Sigmoid colon (tissue), 7 donors: Measurements from ENCODE around the gene FANCC. TPM values are rescaled to one million over a fixed set of nuclear protein-coding genes. Genes with fewer than 3 reads are reported as not detected.

Experiments used
- DNase-seq: peaks from one replicate; pipeline ENCODE4 v3.0.0-alpha.2; 2019
- H3K27ac ChIP-seq, 4 donors: fragments of 200-600 bp; sonication (generic); one replicate each; pipeline ENCODE4 v1.5.1; 2016 to 2019; ENCODE audit warnings: mild to moderate bottlenecking in 1 of 4
- H3K27me3 ChIP-seq, 3 donors: fragments of 200-600 bp; sonication (generic); one replicate each; pipeline ENCODE4 v1.5.1; 2019; ENCODE audit warnings: mild to moderate bottlenecking in 1 of 3
- H3K36me3 ChIP-seq, 4 donors: fragments of 200-600 bp; sonication (generic); one replicate each; pipeline ENCODE4 v1.5.1; 2016 to 2019
- H3K4me1 ChIP-seq, 4 donors: fragments of 200-600 bp; sonication (generic); one replicate each; pipeline ENCODE4 v1.5.1; 2017 to 2019
- H3K4me3 ChIP-seq, 4 donors: fragments of 200-600 bp; sonication (generic); one replicate each; pipeline ENCODE4 v1.5.1; 2017 to 2019; ENCODE audit warnings: mild to moderate bottlenecking in 2 of 4, moderate library complexity in 1 of 4
- H3K9me3 ChIP-seq, 4 donors: fragments of 200-600 bp in 3 of 4; sonication (generic) in 3 of 4; one replicate each; pipeline versions ENCODE4 v1.5.1 to v1.6.1; 2013 to 2019
- EP300 ChIP-seq, 4 donors: sonication (generic); formaldehyde crosslinking; IDR thresholded peaks; one replicate each; pipeline ENCODE4 v1.6.1; 2017; ENCODE audit warnings: antibody characterized with exemption in 4 of 4
- POLR2A ChIP-seq, 2 donors: fragments of 450-650 bp; IDR thresholded peaks; one replicate each; pipeline ENCODE4 v1.6.1; 2016; ENCODE audit warnings: antibody characterized with exemption in 2 of 2, mild to moderate bottlenecking in 2 of 2, moderate library complexity in 2 of 2
- POLR2AphosphoS5 ChIP-seq, 4 donors: sonication (generic); formaldehyde crosslinking; IDR thresholded peaks; one replicate each; pipeline ENCODE4 v1.6.1; 2017; ENCODE audit warnings: antibody characterized with exemption in 4 of 4
- WGBS, 2 donors: extraction: QIAGEN DNeasy Blood & Tissue Kit; methylation state at CpG; one replicate each; pipeline ENCODE4 v1.1.7; 2013; 5-methylcytosine and 5-hydroxymethylcytosine counted together
- intact Hi-C: fragments of 100-400 bp; cut with DNase I; formaldehyde crosslinking; loops from one replicate; pipeline ENCODE4 v1.15.1; 2023
- polyA plus RNA-seq, 3 donors: library from polyadenylated mRNA; stranded (reverse); fragments of 200-250 nt; gene quantifications; one replicate each; pipeline ENCODE4 v1.2.3, GENCODE V29; 2013
- total RNA-seq, 4 donors: library from RNA; depleted of rRNA; stranded (reverse); fragments of >200 nt; gene quantifications; one replicate each; pipeline ENCODE4 v1.1.0, GENCODE V29; 2016
- TF ChIP-seq, protein P1 (sequence below), 4 experiments: fragments of 450-650 bp in 3 of 4; fragments of 200-600 bp in 1 of 4; IDR thresholded peaks; one replicate each; pipeline ENCODE4 v1.5.1; 2016 to 2019; ENCODE audit warnings: antibody characterized with exemption in 4 of 4, mild to moderate bottlenecking in 3 of 4, moderate library complexity in 2 of 4
- donor health status: healthy with polysubstance abuse.
- donor health status: Bipolar disorder and iron deficiency.
- donor health status: healthy.

FANCC gene
- total and polyA plus RNA-seq, 7 donors, result 2.4 to 10.6 (median 5.3) TPM

DNA sequence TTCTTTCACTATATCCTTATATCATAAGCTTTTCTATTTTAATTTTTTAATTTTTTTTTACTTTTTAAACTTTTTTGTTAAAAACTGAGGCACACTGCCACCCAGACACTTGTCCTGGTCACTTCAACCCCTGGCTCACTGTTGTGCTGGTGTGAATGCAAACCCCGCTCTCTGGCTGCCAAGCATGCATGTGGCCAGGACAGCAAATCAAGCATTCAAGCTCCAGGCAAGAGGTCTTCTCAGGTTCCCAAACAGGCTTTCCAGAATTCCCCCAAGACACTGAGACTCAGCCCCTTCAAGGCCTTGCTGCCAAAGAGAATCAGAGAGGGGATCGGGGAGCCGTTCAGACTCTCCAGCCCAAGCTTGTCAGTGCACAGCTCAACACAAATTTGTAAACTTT, 139.9 kb downstream of the FANCC start:
- intact Hi-C loops, result no loop called here
- TF ChIP-seq, protein P1, sequence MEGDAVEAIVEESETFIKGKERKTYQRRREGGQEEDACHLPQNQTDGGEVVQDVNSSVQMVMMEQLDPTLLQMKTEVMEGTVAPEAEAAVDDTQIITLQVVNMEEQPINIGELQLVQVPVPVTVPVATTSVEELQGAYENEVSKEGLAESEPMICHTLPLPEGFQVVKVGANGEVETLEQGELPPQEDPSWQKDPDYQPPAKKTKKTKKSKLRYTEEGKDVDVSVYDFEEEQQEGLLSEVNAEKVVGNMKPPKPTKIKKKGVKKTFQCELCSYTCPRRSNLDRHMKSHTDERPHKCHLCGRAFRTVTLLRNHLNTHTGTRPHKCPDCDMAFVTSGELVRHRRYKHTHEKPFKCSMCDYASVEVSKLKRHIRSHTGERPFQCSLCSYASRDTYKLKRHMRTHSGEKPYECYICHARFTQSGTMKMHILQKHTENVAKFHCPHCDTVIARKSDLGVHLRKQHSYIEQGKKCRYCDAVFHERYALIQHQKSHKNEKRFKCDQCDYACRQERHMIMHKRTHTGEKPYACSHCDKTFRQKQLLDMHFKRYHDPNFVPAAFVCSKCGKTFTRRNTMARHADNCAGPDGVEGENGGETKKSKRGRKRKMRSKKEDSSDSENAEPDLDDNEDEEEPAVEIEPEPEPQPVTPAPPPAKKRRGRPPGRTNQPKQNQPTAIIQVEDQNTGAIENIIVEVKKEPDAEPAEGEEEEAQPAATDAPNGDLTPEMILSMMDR (IDR thresholded peaks at IDR 0.05), result no peak
- TF ChIP-seq EP300 (IDR thresholded peaks at IDR 0.05) (no peak), POLR2AphosphoS5 (IDR thresholded peaks at IDR 0.05) (no peak), POLR2A (IDR thresholded peaks at IDR 0.05) (no peak)
- Histone ChIP-seq H3K4me1 (no peaks in the 10 kb centered on the region), H3K9me3 (no peaks in the 10 kb centered on the region), H3K27me3 (no peaks in the 10 kb centered on the region), H3K36me3 (no peaks in the 10 kb centered on the region), H3K27ac (no peak overlapping the region), H3K4me3 (no peak overlapping the region)
- 93 to 97% methylated on average over 3 of the region's 3 CpGs for WGBS, 2 donors
- DNase-seq, result no peak

DNA sequence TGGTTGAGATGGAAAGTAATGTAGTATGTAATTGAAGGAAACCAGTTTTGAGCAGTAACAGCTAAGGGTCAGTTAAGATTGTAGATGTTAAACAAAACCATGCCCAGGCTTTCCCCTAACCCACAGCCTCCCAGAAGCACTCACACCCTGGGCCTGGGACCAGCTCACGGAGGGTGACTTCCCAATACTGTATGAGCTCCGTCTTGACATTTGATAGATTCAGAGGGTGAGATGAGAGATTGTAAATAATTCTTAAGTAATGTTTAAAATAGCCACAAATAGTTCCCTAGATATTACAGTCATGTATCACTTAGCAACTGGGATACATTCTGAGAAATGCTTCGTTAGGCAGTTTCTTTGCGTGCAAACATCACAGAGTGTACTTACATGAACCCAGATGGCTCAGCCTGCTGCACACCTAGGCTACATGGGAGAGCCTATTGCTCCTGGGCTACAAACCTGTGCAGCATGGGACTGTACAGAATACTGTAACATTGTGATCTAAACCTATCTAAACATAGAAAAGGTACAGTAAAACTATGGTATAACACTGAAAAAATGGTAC, 140.7 kb downstream of the FANCC start:
- no peak overlapping the region for H3K4me3 ChIP-seq
- TF ChIP-seq POLR2AphosphoS5 (IDR thresholded peaks at IDR 0.05) (no peak), POLR2A (IDR thresholded peaks at IDR 0.05) (no peak), EP300 (IDR thresholded peaks at IDR 0.05) (no peak)
- TF ChIP-seq, protein P1 (IDR thresholded peaks at IDR 0.05), result no peak
- DNase-seq, result no peak
- intact Hi-C loops, result no loop called here
- 89 to 92% methylated on average over 4 of the region's 4 CpGs for WGBS, 2 donors
- no peaks in the 10 kb centered on the region for H3K27me3 ChIP-seq
- H3K27ac ChIP-seq, result peak overlapping the region in 1 of 4 donors; percentile 53
- no peaks in the 10 kb centered on the region for H3K36me3 ChIP-seq
- H3K9me3 ChIP-seq, result no peaks in the 10 kb centered on the region
- H3K4me1 ChIP-seq, result peaks cover 0 to under 1% (median 0%) of the 10 kb centered on the region in 4 donors

DNA sequence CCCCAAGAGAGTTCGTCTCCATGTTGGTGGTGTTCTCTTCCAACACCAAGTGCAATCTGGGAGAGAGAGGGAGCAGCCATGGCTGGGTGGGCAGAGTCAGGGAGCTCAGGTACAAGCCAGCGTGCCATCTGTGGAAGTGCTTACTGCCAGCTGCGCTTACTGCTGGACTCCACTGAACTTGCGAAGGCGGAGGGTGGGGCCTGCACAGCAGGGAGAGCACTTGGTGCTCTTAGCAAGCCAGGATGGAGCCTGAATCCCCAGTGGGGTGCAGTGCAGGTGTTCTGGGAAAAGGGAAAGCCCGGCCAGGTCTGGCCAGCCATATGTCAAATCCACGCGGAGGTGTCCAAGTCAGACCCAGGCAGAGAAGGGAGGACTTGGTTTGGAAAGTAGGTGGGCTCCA, 142.0 kb downstream of the FANCC start:
- WGBS, 2 donors, result 98 to 99% methylated on average over 8 of the region's 8 CpGs
- no peaks in the 10 kb centered on the region for H3K27me3 ChIP-seq
- intact Hi-C loops, result no loop called here
- no peaks in the 10 kb centered on the region for H3K36me3 ChIP-seq
- no peaks in the 10 kb centered on the region for H3K9me3 ChIP-seq
- DNase-seq, result no peak
- H3K4me3 ChIP-seq, result no peak overlapping the region
- TF ChIP-seq POLR2A (IDR thresholded peaks at IDR 0.05) (no peak), POLR2AphosphoS5 (IDR thresholded peaks at IDR 0.05) (no peak), EP300 (IDR thresholded peaks at IDR 0.05) (no peak)
- TF ChIP-seq, protein P1 (IDR thresholded peaks at IDR 0.05), result no peak
- peak overlapping the region in 1 of 4 donors; percentile 53 for H3K27ac ChIP-seq
- H3K4me1 ChIP-seq, result peaks cover 0 to 10% (median 0%) of the 10 kb centered on the region in 4 donors

DNA sequence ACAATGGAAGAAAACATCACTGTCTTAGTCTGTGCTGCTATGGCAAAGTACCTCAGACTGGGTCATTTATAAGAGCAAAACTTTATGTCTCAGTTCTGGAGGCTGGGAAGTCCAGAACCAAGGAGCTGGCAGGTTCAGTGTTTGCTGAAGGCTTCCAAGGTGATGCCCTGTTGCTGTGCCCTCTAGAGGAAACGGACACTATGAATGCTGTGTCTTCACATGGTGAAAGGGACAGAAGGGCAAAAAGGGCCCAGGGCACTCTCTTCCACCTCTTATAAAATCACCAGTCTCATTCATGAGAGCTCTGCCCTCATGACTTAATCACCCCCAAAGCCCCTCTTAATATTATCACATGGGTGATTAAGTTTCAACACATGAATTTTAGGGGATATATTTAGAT, 143.5 kb downstream of the FANCC start:
- no peak for DNase-seq
- TF ChIP-seq POLR2A (IDR thresholded peaks at IDR 0.05) (no peak), EP300 (IDR thresholded peaks at IDR 0.05) (no peak), POLR2AphosphoS5 (IDR thresholded peaks at IDR 0.05) (no peak)
- TF ChIP-seq, protein P1 (IDR thresholded peaks at IDR 0.05), result no peak
- Histone ChIP-seq H3K36me3 (no peaks in the 10 kb centered on the region), H3K4me1 (peaks cover 0 to 10% (median 0%) of the 10 kb centered on the region in 4 donors), H3K27ac (peak overlapping the region in 1 of 4 donors; percentile 68), H3K9me3 (no peaks in the 10 kb centered on the region), H3K27me3 (no peaks in the 10 kb centered on the region), H3K4me3 (no peak overlapping the region)
- 80 to 85% methylated on average over 1 of the region's 1 CpG for WGBS, 2 donors
- intact Hi-C loops, result no loop called here

DNA sequence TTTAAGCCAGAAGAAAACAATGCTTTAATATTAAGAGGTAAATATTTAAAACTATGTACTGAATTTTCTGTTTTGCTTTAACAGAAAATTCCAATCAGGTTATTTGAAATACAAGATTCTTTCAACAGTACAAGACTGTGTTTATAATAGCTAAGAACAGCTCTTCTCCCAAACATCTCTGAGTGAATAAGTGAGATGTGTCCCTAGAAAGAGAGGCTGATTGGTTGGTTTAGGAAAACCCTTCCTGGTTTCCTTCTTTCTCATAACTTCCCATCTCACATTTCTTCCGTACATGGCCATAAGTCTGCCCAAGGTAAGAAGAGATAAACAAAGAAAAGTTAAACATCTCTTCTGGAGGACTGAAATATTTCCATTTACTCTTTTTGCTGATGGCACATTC, 145.9 kb downstream of the FANCC start:
- Histone ChIP-seq H3K9me3 (no peaks in the 10 kb centered on the region), H3K36me3 (no peaks in the 10 kb centered on the region), H3K4me3 (no peak overlapping the region), H3K27ac (peak overlapping the region in 1 of 4 donors; percentile 68), H3K27me3 (no peaks in the 10 kb centered on the region), H3K4me1 (peaks cover 0 to 10% (median 2%) of the 10 kb centered on the region in 4 donors)
- intact Hi-C loops, result no loop called here
- 74 to 87% methylated on average over 1 of the region's 1 CpG for WGBS, 2 donors
- DNase-seq, result no peak
- TF ChIP-seq EP300 (IDR thresholded peaks at IDR 0.05) (no peak), POLR2A (IDR thresholded peaks at IDR 0.05) (no peak), POLR2AphosphoS5 (IDR thresholded peaks at IDR 0.05) (no peak)
- TF ChIP-seq, protein P1 (IDR thresholded peaks at IDR 0.05), result no peak
